GM19468 (cell line): ENCODE measurements around the gene PTPRT.

Experiments
- ATAC-seq: cut with Tn5 transposase; IDR thresholded peaks from one replicate; pipeline ENCODE4 v1.9.1; 2021; ENCODE audit warnings: mild to moderate bottlenecking, moderate library complexity, moderate number of reproducible peaks; ENCODE audit not compliant: unreplicated experiment; ENCODE audit errors: extremely low read depth

The PTPRT gene

DNA sequence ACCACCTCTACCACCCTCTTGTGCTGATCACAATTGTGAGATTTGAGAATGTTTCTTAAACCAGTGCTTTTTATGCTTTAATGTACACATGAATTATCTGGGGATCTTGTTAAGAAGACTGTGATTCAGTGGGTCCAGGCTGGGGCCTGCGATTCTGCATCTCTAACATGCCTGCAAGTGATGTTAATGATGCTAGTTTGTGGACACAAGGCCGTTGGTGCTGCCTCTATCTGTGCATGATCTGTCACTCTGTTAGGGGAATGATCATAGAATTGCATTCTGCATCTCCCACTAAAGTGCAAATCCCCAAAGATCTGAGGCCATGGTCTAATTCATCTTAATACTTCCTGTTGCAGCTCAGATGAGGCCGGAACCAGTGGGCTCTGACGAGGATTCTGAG lies 746.5 kb downstream of the PTPRT start:
- no peak for ATAC-seq

DNA sequence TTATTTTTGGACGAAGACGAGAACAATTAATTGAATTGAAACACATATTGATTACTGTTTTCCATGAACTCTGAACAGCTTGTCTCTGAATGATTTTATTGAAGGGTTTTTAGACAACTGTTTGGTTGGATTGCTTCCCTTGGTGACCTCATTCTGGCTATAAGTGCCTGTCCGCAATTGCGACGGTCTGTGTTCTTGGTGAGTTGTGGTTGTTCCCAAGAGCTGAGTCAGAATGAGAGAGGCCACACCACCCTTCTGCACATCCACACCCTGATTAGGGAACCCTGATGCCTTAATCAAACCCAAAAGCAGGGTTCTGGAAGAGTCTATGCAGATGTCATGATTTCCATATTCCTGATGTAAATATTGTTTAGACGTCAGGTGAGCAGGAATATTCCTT lies 747.0 kb downstream of the PTPRT start:
- ATAC-seq, result no peak

DNA sequence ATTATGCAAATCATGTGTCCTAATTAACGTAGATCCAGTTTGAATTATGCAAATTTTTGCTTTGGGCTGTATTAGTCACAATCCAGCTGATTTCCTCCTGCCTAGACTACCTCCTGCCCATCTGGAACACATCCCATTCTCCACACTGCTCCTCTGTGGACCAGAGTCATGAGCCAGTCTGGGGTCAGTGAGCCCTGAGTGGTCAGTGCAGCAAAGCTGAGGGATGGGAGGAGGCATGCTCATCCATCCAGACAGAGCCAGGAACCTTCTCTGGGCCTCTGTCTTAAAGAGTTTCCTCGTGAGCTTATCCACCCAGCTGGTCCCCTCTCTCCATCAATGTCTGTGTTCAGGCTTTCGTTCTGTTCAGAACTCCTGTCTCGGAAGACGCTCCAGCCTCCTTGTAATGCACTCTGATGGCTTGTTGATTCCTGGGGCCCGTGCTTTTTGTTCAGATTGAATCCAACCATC lies 747.8 kb downstream of the PTPRT start:
- ATAC-seq, result no peak

DNA sequence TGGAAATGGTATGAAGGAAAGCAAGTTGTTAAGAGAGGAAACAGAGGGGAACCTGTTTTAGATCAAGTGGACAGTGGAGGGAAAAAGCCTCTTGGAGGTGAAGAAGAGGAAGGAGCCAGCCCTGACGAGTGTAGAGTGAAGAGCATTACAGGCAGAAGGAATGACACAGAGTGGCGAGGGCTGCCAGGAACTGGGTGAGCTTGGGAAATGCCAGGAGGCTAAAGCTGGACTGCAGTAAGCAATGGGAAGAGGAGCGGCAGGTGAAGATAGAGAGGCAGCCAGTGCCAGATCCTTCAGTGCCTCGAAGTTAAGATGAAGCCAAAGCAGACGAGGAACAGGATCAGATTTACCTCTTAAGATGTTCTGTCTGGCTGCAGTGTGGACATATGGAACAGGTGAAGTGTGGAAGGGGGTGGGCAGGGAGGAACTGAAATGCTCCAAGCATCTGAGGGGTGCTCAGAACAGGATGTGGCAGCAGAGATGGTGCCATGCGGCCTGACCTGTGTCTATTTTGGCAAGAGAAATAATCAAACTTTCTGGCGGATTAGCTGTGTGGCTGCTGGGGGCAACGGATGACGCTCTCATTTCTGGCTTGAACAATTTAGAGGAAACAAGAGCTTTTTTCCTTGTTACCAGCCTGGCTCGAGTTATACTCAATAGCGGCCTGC lies 748.4 kb downstream of the PTPRT start:
- ATAC-seq, result no peak

DNA sequence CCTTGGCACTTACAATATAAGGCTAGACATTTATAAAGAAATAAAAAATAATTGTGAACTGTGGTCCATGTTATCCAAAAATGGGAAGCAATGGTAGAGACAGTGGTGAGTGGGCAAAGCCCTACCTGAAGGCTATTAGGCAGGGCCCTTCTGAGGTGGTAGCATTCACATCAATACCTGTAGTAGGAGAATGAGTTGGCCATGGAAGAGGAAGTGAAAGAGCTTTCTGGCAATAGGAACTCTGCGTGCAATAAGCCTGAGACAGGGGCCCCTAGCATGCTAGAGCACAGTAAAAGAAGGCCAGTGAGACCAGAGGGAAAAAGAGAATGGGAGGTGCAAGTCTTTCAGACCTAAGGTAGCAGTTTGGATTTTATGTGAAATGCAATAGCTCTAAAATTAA lies 754.5 kb downstream of the PTPRT start:
- ATAC-seq, result no peak

DNA sequence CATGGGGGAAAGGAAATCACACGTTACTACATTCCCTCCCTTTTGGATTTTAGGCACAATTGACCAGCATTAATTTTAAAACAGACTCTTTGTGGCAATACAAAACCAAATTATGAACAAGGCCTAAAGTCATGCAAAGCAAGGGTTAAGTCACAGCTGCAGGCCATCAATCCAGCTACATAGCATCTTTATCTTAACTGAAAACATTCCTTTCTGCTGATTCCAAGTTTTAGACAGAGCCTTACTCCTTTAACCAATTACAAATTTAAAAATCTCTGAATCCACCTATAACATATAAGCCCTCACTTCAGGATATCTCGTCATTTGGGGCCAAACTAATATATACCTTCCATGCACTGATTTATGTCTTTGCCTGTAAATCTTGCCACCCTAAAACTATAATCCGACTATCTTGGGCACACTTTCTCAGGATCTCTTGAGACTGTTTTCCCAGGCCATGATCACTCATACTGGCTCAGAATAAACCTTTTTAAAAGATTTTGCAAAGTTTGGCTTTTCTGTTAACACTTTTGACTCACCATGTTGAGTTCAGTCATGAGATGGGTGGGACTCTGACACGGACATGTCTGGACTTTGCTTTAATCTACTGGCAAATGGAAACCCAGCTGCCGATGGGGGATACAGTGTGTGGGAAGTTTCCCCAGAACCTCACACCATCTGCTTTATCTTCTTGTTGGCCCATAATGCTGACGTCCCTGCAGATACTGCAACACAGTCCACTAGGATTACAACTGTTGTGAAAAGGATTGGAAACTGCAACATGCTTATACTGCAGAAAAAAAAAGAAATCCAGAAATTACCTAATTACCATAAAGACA lies 757.0 kb downstream of the PTPRT start:
- ATAC-seq, result no peak

DNA sequence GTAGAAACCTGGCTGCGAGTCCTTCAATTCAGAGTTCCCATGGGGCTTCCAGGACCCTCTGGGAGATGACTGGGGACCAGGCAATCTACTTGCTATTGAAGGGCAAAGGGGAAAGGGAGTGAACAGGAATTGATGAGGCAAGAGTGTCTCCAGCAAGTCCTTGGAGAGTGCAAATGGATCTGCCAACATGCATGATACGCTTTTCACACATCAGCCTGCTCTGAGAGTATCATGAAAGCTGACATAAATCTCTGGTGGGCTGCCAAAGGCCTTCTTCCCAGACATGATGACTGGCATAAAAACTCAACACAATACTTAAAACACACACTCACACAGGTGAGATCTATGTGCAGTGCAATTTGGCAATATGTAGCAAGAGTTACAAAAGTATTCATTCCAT lies 759.1 kb downstream of the PTPRT start:
- ATAC-seq, result no peak

DNA sequence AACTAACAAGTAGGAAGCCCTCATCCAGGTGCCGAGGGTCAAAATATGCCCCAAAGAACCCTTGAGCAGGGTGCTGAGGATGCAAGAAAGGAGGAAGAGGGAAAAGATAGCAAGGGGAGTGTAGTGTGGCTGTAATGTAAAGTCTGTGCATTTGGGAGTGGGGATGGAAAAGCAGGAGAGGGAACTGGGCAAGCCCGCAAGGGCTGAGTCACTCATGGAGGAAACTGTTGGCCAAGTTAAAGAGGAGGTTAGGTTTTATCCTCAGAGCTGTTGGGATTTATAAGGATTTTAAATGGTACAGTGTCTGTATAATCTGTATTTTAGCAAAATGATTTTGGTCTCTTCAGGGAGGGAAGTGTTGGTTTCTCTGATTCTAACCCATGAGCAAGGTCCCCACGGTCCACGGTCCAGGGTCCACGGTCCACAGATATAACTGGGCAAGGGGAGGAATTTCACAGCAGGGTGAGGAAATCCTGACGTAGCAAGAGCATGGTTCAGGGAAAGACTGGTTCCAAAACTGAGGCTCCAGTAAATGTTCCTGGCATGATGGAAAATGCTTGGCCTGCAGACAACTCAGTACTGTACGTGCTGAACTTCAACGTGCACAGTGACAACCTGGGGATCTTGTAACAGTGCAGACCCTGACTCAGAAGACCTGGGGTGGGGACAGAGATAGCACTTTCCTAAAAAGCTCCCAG lies 759.8 kb downstream of the PTPRT start:
- no peak for ATAC-seq

DNA sequence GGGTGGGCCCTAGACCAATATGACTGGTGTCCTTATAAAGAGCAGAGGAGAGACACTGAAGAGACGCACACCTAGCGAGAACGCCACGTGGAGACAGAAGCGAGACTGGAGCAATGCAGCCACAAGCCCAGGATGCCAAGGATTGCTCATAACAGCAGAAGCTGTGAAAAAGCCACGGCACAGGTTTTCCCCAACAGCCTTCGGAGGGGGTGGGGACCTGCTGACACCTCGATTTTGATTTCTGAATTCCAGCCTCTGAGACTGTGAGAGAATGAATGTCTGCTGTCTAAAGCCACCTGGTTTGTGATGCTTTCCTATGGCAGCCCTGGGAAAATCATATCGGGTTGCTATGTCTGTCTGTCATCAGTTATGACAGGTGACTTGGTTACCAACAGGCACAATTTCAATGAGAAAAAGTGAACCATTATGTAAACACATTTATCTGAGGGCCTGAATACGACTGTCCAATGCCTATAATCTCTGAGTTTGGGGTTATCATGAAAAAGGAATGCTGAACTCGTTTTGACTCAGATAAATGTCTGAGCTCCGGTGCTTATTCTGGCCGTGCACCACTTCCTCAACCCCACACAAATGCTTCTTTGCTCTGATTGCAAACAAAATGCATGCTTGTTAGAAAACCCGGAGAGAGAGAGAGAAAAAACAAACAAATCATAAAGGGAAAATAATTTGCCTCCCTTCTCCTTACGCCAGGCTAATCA lies 769.7 kb downstream of the PTPRT start:
- no peak for ATAC-seq

DNA sequence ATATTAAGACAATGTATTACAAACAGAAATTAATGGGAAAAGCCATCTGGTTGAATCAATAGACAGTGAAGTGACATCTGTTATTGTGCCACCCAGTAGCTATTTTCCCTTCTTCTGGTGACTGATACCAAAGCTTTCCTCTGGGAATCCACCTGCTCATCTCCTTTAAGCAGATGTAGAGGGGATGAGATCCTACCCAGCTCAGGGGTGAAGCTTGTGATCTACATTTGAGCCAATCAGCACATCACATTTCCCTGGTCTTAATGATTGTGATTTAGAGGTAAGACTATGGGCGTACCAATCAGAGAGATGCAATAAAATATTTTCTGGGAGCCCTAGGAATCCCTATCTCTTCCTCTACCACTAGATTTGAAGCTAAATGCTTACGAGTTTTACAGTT lies 782.9 kb downstream of the PTPRT start:
- no peak for ATAC-seq

DNA sequence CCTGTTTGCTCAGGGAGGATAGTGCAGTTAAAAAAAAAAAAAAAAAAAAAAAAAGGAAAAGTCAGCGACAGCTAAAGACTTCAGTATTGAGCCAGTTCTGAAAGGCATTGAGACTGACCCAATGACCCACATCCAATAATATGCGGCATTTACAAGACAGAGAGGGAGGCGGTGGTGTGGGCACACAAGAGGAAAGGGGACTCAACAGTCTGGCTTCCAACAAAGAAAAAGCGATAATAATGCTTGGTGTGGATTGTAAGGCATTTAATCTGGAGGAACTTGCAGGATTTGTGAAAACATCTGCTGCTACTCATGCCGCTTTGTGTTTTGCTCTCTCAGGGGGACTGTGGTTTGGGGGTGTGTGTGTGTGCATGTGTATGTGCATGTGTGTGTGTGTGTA lies 787.3 kb downstream of the PTPRT start:
- no peak for ATAC-seq

DNA sequence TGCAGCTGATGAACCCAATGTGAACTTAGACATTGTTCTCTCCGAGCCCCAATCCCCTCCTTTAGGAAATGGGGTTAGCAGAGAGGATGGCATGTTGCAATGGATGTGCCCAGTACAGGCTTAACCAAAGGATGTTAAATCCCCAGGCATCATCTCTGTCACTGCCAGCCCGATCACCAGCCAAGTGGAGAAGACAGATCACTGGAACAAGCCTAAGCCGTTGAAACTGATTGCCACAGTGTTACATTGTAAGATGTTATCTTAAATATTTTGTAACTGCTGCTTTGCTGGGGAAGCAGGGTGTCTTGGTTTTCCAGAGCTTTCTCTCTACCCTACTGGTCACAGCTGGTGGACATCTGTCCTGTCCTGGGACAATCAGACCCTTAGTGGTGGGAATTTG lies 788.1 kb downstream of the PTPRT start:
- ATAC-seq, result no peak

DNA sequence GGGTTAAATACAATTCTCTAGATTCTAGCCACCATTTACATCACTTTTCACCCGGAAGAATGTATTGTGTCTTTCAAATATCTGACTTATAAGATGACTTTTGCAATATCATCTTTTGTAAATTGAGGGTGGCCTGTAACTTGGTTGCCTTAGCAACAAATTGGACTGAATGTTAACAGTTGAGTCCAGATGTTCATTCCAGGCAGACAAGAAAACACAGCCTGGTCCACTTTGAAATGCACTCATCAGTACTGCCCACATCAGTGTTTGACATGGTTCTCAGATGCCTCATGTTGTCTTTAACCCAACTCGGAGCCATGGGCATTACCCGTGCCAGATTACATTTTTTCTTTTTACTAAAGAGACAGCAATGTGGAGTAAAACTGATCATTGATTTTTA lies 789.9 kb downstream of the PTPRT start:
- ATAC-seq, result no peak

DNA sequence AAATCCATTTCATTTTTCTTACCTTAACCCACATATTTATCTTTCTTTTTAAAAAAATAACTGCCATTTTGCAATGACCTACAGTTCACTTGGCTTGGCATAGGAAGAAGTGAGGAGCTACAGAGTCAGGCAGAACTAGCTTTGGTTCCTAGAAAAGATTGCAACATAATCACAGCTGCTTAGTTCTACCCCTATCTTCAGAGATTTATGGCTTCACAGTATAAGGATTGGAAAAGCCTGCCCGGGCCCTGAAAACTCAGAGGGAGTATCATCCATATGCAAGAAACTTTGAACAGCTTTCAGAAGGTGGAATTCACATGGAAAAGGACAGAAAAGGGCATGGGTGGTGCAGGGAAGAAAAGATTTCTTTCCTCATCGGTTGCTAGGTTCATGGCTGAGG lies 797.3 kb downstream of the PTPRT start:
- ATAC-seq, result no peak

DNA sequence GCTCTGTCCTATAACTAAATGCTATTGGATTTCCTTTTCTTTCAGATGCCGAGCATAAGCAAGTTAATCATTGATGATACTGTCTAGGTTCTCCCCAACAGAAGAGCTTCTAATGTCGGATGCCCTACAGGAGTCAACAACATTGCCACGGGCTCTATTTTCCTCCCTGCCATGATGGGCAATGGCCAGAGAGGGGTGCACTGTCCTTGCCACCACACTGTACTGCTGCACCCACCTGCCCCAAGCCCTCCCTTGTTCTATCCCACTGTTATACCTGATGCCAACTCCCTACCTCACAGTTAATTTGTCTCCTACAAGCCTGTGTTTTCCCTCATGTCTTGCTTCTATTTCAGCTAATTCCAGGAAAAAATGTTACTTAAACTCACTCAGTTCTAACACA lies 797.9 kb downstream of the PTPRT start:
- ATAC-seq, result no peak

DNA sequence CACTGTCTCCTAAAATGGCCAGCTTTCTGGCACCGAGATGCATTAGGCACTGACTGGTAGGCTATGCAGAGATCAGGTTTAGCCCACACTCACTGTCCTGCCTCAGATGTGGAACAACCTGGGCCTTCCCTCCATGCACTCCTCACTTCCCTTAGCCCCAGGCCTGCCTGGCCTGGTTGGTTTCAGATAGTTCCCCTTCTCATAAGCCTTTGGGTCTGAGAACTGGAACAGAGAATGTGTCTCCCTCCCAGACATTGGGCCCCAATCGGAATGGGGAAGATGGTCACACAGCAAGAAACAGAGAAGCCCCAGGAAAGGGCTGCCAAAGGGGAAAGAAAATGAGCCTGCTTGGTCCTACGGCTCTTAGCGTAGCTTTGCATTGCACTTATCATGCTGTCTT lies 809.4 kb downstream of the PTPRT start:
- ATAC-seq, result no peak

DNA sequence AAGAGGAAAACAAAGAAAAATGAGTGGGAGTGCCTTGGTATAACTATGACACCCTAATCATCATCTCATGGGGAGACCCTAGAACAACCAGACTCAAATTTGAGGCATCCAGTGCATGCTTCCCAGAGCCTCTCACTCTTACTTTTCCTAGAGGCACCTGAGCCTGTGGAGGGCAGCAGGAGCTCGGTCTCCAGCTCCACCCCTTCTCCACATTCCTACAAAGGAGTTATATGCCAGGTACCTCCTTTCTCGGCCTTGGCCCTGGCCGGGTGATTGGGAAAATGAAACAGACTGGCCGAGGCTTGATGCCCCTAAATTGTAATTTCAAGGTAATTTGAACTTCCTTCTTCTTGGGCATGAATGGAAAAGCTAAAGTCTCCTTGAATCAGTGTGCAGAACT lies 810.3 kb downstream of the PTPRT start:
- ATAC-seq, result no peak

DNA sequence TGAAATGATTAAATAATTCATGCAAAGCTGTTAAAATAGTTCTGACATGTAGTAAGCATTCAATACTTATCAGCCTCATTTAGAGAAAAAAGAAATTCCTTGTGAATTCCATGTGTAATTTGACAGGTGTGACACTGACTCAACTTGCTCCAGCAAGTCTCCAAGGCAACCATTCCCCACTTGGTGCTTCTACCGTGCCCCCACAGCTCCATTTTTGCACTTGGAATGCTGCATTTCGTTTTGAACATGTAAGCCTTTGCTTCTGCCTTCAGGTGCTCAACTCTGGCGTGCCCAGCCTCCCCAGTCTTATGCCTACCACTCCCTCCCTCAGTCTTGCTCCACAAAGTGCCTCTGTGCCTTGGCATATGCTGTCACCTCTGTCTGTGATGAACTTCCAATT lies 810.9 kb downstream of the PTPRT start:
- ATAC-seq, result no peak

DNA sequence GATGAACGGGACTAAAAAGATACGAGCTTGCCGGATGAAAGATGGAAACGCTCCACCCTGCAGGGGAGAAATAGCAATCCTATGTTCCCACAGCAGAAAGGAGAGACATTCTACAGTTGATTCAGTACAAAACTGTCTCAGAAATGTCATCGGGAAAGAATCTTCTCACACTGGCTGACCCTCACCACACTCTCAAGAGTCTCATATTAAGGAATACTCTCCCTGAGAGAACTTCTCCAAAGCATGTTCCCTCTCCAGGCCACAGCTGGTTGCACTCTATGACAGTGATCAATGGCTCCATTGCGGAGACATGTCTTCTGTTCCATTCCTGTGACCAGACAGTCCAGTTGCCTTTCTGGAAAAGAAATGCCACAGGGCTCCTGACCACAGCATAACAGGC lies 813.6 kb downstream of the PTPRT start:
- ATAC-seq, result no peak

DNA sequence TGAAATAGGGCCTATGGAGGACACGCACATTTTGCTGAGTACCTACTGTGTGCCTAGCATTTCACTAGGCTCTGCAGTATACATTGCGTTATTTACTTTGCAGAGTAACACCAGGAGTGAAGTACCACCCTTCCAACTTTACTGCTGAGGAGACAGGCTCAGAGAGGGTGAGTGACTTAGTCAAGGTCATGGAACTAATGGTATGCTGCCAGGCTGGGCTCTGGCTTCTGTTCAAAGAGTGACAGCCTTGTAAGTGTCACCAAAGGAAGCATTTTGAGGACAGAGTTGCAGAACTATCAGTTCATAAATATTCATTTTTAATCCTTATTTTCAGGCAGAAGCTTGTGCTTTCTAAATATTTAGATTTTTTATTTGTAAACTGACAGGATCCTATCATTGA lies 816.7 kb downstream of the PTPRT start:
- no peak for ATAC-seq

DNA sequence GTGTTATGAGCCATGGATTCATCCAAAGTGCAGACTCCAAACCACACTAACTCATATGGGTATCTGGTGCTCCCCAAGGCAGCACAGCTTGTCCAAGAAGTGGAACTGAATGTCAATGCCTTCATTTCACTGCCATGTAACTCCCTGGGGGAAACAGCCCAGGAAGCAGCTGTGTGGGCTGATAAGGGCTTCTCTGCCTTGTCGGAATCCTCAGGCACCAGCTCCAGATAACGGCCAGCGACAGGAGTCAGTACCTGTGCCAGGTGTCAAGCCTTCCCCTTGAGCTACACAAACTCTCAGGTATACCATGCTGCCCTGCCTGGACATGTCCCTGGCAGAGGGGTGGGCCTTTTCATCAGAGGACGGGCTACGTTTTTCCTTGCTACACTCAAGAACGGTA lies 819.6 kb downstream of the PTPRT start:
- ATAC-seq, result no peak
